PC-3 (cell line): Measurements from ENCODE around the gene RAB44. TPM values are rescaled to one million over a fixed set of nuclear protein-coding genes. Genes with fewer than 3 reads are reported as not detected.

Experiments used
- ATAC-seq: fragments of 200-7000 bp; cut with Tn5 transposase; 2 replicates; pipeline ENCODE4 v1.9.1; 2020; ENCODE audit warnings: mild to moderate bottlenecking, moderate library complexity
- BruUV-seq: library from RNA; stranded (reverse); fragments of 400-500 nt; replicated peaks from 2 replicates; lab custom pipeline; 2021; lab: Mats Ljungman, UMichigan
- CTCF ChIA-PET: fragments of 300-600 bp; sonication (Branson Sonifier 250); formaldehyde crosslinking; loops from one replicate; lab custom pipeline; 2022; ENCODE audit warnings: antibody characterized with exemption; lab: Charles Lee
- POLR2A ChIA-PET: fragments of 300-600 bp; sonication (Branson Sonifier 250); formaldehyde crosslinking; loops from one replicate; lab custom pipeline; 2022; ENCODE audit warnings: antibody characterized with exemption; ENCODE audit not compliant: unreplicated experiment; lab: Charles Lee
- DNase-seq: peaks from one replicate; pipeline ENCODE4 v3.0.0-alpha.2; 2015
- H2AFZ ChIP-seq: fragments of 300-600 bp; sonication (generic); 2 replicates; pipeline ENCODE4 v1.6.0; 2016; ENCODE audit warnings: antibody characterized with exemption, low read length
- H3F3A ChIP-seq: fragments of 300-600 bp; sonication (generic); one replicate; pipeline ENCODE4 v1.6.0; 2017; ENCODE audit warnings: antibody characterized with exemption, low read length, control low read depth, mild to moderate bottlenecking; ENCODE audit not compliant: unreplicated experiment
- H3K27ac ChIP-seq: fragments of 300-600 bp; sonication (generic); 2 replicates; pipeline ENCODE4 v1.5.1; 2016; ENCODE audit warnings: mild to moderate bottlenecking, low read length
- H3K27me3 ChIP-seq: fragments of 300-600 bp; sonication (generic); 2 replicates; pipeline ENCODE4 v1.6.1; 2016; ENCODE audit warnings: low read length, mixed read lengths
- H3K36me3 ChIP-seq: fragments of 300-600 bp; sonication (generic); 2 replicates; pipeline ENCODE4 v1.6.1; 2016; ENCODE audit warnings: low read depth, mixed run types, low read length, mixed read lengths
- H3K4me1 ChIP-seq: fragments of 300-600 bp; sonication (generic); 2 replicates; pipeline ENCODE4 v1.5.1; 2016; ENCODE audit warnings: low read length; ENCODE audit not compliant: insufficient read depth
- H3K4me2 ChIP-seq: fragments of 300-600 bp; sonication (generic); 2 replicates; pipeline ENCODE4 v1.6.0; 2016; ENCODE audit warnings: low read length
- H3K4me3 ChIP-seq: fragments of 300-600 bp; sonication (generic); 2 replicates; pipeline ENCODE4 v1.5.1; 2016; ENCODE audit warnings: mild to moderate bottlenecking, low read length, mixed read lengths
- H3K79me2 ChIP-seq: fragments of 300-600 bp; sonication (generic); 2 replicates; pipeline ENCODE4 v1.6.1; 2017; ENCODE audit warnings: low read length, mixed read lengths
- H3K9ac ChIP-seq: fragments of 300-600 bp; sonication (generic); 2 replicates; pipeline ENCODE4 v1.6.0; 2016; ENCODE audit warnings: mild to moderate bottlenecking, low read length
- H3K9me2 ChIP-seq: fragments of 300-600 bp; sonication (generic); replicated peaks from 2 replicates; pipeline ENCODE4 v1.6.1; 2016; ENCODE audit warnings: mixed run types, low read length, mixed read lengths
- H3K9me3 ChIP-seq: fragments of 300-600 bp; sonication (generic); 2 replicates; pipeline ENCODE4 v1.6.1; 2016; ENCODE audit warnings: low read length, mixed read lengths
- H4K20me1 ChIP-seq: fragments of 300-600 bp; sonication (generic); 2 replicates; pipeline ENCODE4 v1.6.1; 2016; ENCODE audit warnings: low read length, mixed read lengths
- CTCF ChIP-seq: fragments of 300-600 bp; sonication (generic); conservative IDR thresholded peaks from 2 replicates; pipeline ENCODE4 v1.5.1; 2017; ENCODE audit warnings: antibody characterized with exemption, low read depth, mild to moderate bottlenecking, low read length
- EZH2 ChIP-seq: fragments of 300-600 bp; sonication (generic); IDR thresholded peaks from one replicate; pipeline ENCODE4 v1.6.1; 2017; ENCODE audit warnings: antibody characterized with exemption, mild to moderate bottlenecking, low read length; ENCODE audit not compliant: unreplicated experiment
- EZH2phosphoT487 ChIP-seq: fragments of 300-600 bp; sonication (generic); IDR thresholded peaks from 2 replicates; pipeline ENCODE4 v1.6.1; 2018; ENCODE audit warnings: mild to moderate bottlenecking, antibody characterized with exemption, low read length, borderline replicate concordance
- intact Hi-C: fragments of 100-400 bp; cut with micrococcal nuclease; formaldehyde crosslinking; loops from 2 replicates; pipeline ENCODE4 v1.9.0; 2023
- total RNA-seq: library from RNA; depleted of rRNA; stranded (reverse); fragments of >200 nt; gene quantifications from 2 replicates; pipeline ENCODE4 v1.2.3, GENCODE V29; 2014

Gene RAB44
- total RNA-seq, 1 experiment from 2014 or later: not detected

- no peak for TF ChIP-seq EZH2
- ChIA-PET CTCF (no interaction called here), POLR2A (no interaction called here)
- Histone ChIP-seq H3K27ac (no peak overlapping the region), H3K9me3 (no peaks in the 10 kb centered on the region), H3K9ac (no peak overlapping the region), H3K4me3 (no peak overlapping the region), H3K79me2 (no peaks in the 10 kb centered on the region), H3K4me1 (peaks cover 9% of the 10 kb centered on the region), H2AFZ (no peak overlapping the region), H3F3A (no peaks in the 10 kb centered on the region), H3K27me3 (no peaks in the 10 kb centered on the region), H3K9me2 (no peaks in the 10 kb centered on the region), H3K4me2 (no peak overlapping the region), H3K36me3 (no peaks in the 10 kb centered on the region), H4K20me1 (no peaks in the 10 kb centered on the region)
- BruUV-seq: no TSS peak
- intact Hi-C loops: no loop called here
- ATAC-seq: no peak
- no peak for DNase-seq
Observed at GRCh38 chr6:36730424-36731380, 33.1 kb downstream of the RAB44 start.

GRCh38 chr6:36731622-36732310 lies 34.1 kb downstream of the RAB44 start:
- CTCF ChIA-PET: no interaction called here

GRCh38 chr6:36733300-36733699 lies 35.7 kb downstream of the RAB44 start:
- H3K9me3 ChIP-seq: no peaks in the 10 kb centered on the region
- BruUV-seq: no TSS peak
- H4K20me1 ChIP-seq: no peaks in the 10 kb centered on the region
- no peak overlapping the region for H3K9ac ChIP-seq
- H3K36me3 ChIP-seq: no peaks in the 10 kb centered on the region
- DNase-seq: no peak
- no peak for ATAC-seq
- H2AFZ ChIP-seq: no peak overlapping the region
- ChIA-PET CTCF (no interaction called here), POLR2A (no interaction called here)
- H3K4me3 ChIP-seq: no peak overlapping the region
- intact Hi-C loops: no loop called here
- peaks cover 13% of the 10 kb centered on the region for H3K4me1 ChIP-seq
- TF ChIP-seq CTCF (no peak), EZH2phosphoT487 (no peak), EZH2 (no peak)
- no peaks in the 10 kb centered on the region for H3K27me3 ChIP-seq
- H3F3A ChIP-seq: no peaks in the 10 kb centered on the region
- no peak overlapping the region for H3K4me2 ChIP-seq
- no peaks in the 10 kb centered on the region for H3K79me2 ChIP-seq
- no peak overlapping the region for H3K27ac ChIP-seq
- H3K9me2 ChIP-seq: no peaks in the 10 kb centered on the region

More at GRCh38 chr6:36731622-36732310, 34.1 kb downstream of the RAB44 start:
- H3K27me3 ChIP-seq: no peaks in the 10 kb centered on the region
- no peak for ATAC-seq
- POLR2A ChIA-PET: no interaction called here
- H3F3A ChIP-seq: no peaks in the 10 kb centered on the region
- no peak overlapping the region for H2AFZ ChIP-seq
- BruUV-seq: no TSS peak
- no peaks in the 10 kb centered on the region for H3K36me3 ChIP-seq
- no peak overlapping the region for H3K27ac ChIP-seq
- H3K9ac ChIP-seq: no peak overlapping the region
- no peaks in the 10 kb centered on the region for H3K79me2 ChIP-seq
- H3K4me3 ChIP-seq: no peak overlapping the region
- H3K9me3 ChIP-seq: no peaks in the 10 kb centered on the region
- intact Hi-C loops: no loop called here
- no peaks in the 10 kb centered on the region for H4K20me1 ChIP-seq
- H3K4me1 ChIP-seq: peaks cover 13% of the 10 kb centered on the region
- H3K4me2 ChIP-seq: no peak overlapping the region
- no peak for DNase-seq
- TF ChIP-seq EZH2 (no peak), EZH2phosphoT487 (no peak), CTCF (no peak; the same call in 1 of the 2 replicates)
- no peaks in the 10 kb centered on the region for H3K9me2 ChIP-seq
